Bronchial epithelial cell (primary cell): ENCODE data around the gene MPL. TPM values are rescaled to one million over a fixed set of nuclear protein-coding genes. Genes with fewer than 3 reads are reported as not detected.

Experiments used
- DNase-seq: peaks from one replicate; pipeline ENCODE4 v3.0.0-alpha.2; 2010; ENCODE audit warnings: low read depth
- FAIRE-seq: peaks from 2 replicates; lab custom pipeline; 2011; peaks lifted over from hg19 to GRCh38; lab: Jason Lieb, UNC
- H3K27me3 ChIP-seq: 2 replicates; pipeline ENCODE4 v1.5.1; 2011; ENCODE audit warnings: low read length; ENCODE audit not compliant: control insufficient read depth, insufficient read depth
- H3K36me3 ChIP-seq: 2 replicates; pipeline ENCODE4 v1.5.1; 2011; ENCODE audit warnings: low read length; ENCODE audit not compliant: control insufficient read depth, insufficient read depth
- H3K4me3 ChIP-seq: 2 replicates; pipeline ENCODE4 v1.5.1; 2011; ENCODE audit warnings: mild to moderate bottlenecking, low read depth, low read length, control low read depth
- total RNA-seq: library from RNA; depleted of rRNA; stranded (reverse); fragments of >200 nt; gene quantifications from 2 replicates; pipeline ENCODE4 v1.2.1, GENCODE V29; 2014
- TF ChIP-seq, protein P1 (sequence below): IDR thresholded peaks from 2 replicates; pipeline ENCODE4 v1.5.1; 2011; ENCODE audit warnings: mild to moderate bottlenecking, moderate library complexity, low read length, control low read depth, inconsistent platforms; ENCODE audit not compliant: insufficient read depth, severe bottlenecking

MPL gene
- total RNA-seq, 1 donor from 2014 or later, result not detected

DNA sequence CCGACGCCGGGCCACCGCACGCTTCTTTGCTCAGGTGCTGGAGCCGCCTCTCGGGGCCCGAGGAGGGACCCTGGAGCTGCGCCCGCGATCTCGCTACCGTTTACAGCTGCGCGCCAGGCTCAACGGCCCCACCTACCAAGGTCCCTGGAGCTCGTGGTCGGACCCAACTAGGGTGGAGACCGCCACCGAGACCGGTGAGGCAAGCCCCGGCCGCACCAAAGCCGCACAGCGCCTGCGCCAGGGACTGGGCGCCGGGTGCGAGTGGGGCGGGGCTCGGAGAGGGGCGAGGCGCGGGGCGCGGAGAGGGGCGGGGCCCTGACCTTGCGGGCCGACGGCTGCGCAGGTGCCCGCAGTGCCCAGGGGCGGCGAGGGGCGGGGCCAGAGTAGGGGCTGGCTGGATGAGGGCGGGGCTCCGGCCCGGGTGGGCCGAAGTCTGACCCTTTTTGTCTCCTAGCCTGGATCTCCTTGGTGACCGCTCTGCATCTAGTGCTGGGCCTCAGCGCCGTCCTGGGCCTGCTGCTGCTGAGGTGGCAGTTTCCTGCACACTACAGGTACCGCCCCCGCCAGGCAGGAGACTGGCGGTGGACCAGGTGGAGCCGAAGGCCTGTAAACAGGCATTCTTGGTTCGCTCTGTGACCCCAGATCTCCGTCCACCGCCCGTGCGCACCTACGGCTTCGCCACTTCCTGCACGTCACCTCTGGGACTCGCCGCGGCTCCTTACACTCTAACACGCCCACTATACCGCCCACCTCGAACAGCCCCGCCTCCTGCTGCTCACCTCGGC, 11.4 kb downstream of the MPL start:
- H3K4me3 ChIP-seq, result peak overlapping the region; percentile 71
- peak; percentile 67 for DNase-seq
- H3K27me3 ChIP-seq, result no peaks in the 10 kb centered on the region
- no peaks in the 10 kb centered on the region for H3K36me3 ChIP-seq
- FAIRE-seq, result no peak
- TF ChIP-seq, protein P1, sequence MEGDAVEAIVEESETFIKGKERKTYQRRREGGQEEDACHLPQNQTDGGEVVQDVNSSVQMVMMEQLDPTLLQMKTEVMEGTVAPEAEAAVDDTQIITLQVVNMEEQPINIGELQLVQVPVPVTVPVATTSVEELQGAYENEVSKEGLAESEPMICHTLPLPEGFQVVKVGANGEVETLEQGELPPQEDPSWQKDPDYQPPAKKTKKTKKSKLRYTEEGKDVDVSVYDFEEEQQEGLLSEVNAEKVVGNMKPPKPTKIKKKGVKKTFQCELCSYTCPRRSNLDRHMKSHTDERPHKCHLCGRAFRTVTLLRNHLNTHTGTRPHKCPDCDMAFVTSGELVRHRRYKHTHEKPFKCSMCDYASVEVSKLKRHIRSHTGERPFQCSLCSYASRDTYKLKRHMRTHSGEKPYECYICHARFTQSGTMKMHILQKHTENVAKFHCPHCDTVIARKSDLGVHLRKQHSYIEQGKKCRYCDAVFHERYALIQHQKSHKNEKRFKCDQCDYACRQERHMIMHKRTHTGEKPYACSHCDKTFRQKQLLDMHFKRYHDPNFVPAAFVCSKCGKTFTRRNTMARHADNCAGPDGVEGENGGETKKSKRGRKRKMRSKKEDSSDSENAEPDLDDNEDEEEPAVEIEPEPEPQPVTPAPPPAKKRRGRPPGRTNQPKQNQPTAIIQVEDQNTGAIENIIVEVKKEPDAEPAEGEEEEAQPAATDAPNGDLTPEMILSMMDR, result no peak

DNA sequence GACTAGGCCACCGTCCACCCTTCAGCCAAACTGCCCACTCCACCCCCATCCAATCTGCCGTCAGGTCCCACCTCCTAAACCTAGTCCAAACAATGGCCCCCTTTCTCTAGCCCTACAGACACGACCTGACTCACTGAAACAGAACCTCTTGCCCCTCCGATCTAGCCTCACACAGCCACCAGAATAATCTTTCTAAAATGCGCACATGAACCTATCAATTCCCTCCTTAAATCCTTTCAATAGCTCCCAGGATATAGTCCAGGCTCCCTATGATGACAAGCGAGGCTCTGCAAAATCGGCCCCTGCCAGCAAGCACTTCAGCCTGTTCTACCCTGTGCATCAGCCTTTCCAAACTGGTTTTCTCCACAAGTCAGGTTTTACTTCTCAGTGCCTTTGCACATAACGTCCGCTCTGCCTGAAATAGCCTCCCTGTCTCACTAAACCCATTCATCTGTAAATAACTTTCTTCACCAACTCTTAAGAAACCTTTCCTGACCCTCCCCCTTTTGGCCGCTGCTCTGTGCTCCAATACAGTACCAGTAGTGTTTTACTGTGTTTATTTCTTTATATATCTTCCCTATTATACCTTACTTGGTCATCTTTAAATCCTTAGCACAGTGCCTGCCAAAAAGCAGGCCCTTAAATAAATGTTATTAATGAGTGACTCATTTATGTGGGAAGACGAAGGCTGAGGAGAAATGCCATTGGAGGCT, 12.1 kb downstream of the MPL start:
- TF ChIP-seq, protein P1, result no peak
- FAIRE-seq (no peak), DNase-seq (peak; percentile 41)
- Histone ChIP-seq H3K27me3 (no peaks in the 10 kb centered on the region), H3K36me3 (no peaks in the 10 kb centered on the region), H3K4me3 (peak overlapping the region; percentile 71)

- Histone ChIP-seq H3K27me3 (no peaks in the 10 kb centered on the region), H3K36me3 (no peaks in the 10 kb centered on the region), H3K4me3 (no peak overlapping the region)
- no peak for FAIRE-seq
- TF ChIP-seq, protein P1, result no peak
- DNase-seq, result no peak
These were observed 13.4 kb downstream of the MPL start for GRCh38 chr1:43350976-43351375.

DNA sequence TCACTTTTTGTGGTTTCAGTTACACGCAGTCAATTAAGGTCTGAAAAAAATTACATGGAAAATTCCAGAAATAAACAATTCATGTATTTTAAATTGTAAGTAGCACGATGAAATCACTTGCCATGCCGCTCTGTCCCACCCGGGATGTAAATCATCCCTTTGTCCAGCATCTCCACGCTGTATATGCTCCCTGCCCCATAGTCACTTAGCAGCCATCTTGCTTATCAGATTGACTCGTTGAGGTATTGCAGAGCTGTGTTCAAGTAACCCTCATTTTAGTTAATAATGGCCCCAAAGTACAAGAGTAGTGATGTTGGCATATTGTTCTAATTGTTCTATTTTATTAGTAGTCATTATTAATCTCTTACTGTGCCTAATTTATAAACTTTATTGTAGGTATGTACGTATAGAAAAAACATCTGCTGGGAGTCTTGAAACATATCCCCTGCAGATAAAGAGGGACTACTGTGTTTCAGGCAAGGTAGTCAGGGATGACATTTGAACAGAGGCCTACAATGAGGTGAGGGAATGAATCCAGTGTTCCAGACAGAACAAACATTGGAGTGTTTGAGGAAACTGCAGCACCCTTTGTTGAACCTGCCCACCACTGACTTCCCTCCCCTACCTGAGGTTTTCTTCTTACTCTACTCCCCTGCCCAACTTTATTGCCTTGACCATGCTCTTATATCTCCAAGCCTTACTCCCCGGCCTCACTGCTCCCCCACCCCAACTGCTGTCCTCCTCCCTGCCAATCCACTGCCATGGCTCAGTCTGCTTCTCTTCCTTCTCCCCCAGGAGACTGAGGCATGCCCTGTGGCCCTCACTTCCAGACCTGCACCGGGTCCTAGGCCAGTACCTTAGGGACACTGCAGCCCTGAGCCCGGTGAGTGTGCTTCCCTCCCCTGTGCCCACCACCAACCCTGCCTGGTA, 14.1 kb downstream of the MPL start:
- DNase-seq (no peak), FAIRE-seq (no peak)
- Histone ChIP-seq H3K4me3 (no peak overlapping the region), H3K27me3 (no peaks in the 10 kb centered on the region), H3K36me3 (no peaks in the 10 kb centered on the region)
- TF ChIP-seq, protein P1, result no peak

- no peaks in the 10 kb centered on the region for H3K36me3 ChIP-seq
- FAIRE-seq, result no peak
- H3K4me3 ChIP-seq, result no peak overlapping the region
- no peak for DNase-seq
- TF ChIP-seq, protein P1, result no peak
- no peaks in the 10 kb centered on the region for H3K27me3 ChIP-seq
These were observed 14.7 kb downstream of the MPL start for GRCh38 chr1:43352351-43352705.
